GM19043 (cell line): Measurements from ENCODE around the gene PSMD5.

Experiments
- ATAC-seq: cut with Tn5 transposase; IDR thresholded peaks from one replicate; pipeline ENCODE4 v1.9.1; 2021; ENCODE audit warnings: low read depth; ENCODE audit not compliant: unreplicated experiment

Gene PSMD5

DNA sequence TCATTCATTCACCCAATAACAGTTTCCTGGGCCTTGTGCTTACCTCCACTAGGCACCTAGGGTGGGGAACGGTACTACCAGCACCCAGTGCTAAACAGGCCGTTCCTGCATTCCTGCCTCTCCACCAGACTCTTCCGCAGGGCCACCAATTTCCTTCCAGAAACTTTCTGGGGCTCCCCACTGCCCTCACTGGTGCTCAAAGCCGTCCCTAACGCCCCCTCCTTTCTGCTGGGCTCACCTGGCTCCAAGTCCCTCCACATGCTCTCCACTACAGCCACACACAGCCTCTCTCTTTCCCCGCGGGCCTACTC is 32.9 kb upstream of the PSMD5 start:
- ATAC-seq, result no peak

DNA sequence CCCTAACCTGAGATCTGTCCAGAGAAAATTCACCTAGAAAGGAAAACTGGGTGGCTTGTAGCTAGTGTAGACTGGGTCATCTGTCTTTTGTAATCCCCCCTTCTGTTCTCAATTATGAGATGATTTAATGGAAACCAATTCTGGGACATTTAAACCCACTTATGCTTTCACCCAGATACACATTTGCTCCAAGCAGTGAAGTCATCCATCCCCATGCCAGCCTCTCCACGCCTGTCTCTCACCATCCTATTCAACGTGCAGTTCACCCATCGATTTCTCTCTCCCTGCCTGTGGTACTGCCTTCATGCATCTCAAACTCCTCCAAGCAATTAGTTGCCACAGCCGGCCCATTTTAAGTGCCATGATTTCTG is 32.5 kb upstream of the PSMD5 start:
- no peak for ATAC-seq

DNA sequence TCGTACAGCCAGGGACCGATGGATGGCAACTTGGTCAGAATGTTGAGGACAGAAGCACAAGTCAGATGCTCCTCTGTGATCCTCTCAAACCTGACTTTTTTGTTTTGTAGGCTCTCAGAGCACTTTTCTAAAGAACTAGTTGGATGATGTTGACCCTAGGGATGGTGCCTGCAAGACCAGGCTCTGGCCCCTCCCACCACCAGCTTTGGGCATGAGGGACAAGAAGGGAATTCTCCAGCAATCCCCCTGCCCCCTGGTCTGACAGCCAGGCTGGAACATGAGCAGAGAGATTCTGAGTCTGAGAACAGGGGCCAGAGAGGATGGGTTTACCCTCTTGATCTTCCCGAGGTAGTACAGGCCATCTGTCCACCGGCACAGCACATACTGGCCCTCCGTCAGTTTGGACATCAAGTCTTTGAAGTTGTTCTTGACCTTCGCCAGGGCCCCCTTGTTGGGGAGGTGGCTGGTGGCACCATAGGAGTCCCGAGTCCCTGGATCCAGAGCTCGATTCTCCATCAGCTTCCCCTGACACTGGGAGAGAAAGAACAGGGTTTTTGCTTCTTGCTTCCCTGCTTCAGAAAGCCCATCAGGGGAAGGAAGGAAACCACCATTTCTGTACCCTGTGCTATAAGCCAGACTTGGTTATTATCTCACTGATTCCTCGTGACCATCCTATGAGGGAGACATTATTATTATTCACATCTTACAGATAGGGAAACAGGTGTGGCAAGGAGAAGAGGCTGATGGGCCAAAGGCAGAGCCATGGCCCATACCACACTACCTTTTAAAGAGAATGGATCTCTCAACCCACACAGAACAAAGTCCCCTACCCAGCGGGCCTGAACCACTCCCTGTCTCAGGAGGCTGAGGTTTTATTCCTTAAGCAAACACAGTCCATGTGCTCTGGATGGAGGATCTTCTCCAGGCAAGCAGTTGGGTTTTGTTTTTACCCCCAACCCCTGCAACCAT is 31.8 kb upstream of the PSMD5 start:
- no peak for ATAC-seq

DNA sequence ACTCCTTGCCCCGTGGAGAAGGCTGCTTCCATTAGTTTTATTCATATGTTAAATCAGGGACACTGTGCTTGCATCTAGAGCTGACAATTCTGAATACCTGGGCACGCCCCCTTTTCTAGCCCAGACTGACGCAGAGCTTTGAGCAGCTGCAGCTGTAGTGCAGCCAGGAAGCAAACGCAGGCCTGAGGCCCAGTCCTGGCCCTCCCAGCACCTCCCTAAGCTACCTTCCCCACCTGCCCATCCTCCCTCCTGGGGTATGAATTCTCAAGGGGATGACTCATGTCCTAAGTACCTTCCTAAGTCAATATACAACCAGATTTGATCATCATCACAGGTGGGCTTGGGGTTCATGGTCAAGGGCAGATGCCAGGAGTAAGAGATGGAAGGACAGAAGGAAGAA is 30.8 kb upstream of the PSMD5 start:
- no peak for ATAC-seq

DNA sequence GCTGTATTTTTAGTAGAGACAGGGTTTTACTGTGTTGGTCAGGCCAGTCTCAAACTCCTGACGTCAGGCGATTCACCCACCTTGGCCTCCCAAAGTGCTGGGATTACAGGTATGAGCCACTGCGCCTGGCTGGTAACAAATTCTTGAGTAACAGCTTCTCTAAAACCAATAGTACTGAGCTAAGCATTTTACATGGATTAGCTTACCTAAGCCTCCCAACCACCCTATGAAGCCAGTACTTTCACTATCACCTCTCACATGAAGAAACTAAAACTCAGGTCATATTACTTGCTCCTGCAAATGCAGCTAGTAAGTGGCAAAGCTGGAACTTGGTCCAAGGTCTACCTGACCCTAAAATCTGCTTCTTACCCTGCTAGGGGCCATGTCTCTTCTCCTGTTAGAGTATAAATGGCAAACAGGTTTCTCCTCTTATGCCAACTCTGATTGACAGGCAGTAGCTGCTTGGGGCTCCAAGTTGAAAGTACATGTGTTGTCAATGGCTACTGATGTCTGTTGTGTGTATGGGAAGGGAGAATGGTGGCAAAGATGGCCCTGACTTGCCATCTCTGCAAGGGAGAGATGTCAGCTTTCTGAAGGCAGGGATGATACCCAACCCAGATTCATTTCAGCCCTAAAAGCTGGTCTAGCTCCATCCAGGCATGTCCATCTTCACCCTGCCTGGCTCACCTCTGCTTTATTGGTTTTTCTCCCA is 30.2 kb upstream of the PSMD5 start:
- ATAC-seq, result no peak

DNA sequence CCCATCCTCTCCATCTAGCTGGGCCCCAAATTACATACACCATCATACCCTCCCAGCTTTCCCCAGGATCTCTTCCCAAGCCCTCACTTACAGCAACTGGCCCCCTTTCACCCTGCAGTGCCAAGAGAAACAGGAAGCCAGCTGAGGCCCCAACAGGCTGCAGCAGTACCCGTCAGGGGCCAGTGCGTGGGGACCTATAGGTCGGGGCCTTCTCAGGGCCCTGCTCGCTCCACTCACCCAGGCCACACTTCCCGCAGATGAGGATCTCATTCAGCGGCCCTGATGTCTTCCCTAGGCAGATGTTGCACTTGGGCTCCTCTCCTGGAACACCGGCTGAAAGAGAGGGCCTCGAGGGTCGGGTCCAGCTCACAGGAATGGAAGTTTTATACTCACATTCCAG is 27.5 kb upstream of the PSMD5 start:
- ATAC-seq, result no peak

DNA sequence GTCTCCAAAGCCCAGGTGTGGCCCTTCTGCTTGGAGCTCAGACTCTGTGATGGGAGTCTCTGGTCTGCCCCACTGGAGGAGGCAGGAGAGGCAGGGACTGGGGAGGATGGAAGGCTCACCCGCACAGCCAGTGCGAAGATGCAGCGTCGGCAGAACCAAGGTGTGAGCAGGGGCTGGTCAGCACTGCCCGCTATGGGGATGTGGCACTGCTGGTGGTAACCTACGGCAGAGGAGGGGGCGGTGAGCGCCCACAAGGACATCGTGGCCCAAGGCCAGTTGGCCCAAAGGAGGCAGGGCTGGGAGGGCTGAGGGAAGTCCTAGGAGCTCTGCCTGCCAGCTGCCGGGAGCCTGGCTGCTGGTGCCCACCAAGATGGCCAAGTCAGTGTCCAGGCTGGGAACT is 27.0 kb upstream of the PSMD5 start:
- no peak for ATAC-seq

DNA sequence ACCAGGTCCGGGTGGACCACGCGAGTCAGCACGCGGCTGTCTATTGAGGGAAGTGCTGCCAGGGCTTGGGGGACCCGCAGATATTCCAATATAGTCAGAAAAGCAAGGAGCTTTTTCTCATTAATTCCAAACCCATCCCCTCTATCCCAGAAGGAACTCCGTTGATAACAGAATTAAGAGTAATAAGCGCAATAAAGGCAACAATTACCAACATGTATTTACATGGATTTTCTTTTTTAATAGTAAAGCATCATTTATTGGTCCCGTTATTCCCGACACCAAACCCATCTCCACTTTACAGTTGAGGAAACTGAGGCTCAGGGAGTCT is 26.6 kb upstream of the PSMD5 start:
- no peak for ATAC-seq

DNA sequence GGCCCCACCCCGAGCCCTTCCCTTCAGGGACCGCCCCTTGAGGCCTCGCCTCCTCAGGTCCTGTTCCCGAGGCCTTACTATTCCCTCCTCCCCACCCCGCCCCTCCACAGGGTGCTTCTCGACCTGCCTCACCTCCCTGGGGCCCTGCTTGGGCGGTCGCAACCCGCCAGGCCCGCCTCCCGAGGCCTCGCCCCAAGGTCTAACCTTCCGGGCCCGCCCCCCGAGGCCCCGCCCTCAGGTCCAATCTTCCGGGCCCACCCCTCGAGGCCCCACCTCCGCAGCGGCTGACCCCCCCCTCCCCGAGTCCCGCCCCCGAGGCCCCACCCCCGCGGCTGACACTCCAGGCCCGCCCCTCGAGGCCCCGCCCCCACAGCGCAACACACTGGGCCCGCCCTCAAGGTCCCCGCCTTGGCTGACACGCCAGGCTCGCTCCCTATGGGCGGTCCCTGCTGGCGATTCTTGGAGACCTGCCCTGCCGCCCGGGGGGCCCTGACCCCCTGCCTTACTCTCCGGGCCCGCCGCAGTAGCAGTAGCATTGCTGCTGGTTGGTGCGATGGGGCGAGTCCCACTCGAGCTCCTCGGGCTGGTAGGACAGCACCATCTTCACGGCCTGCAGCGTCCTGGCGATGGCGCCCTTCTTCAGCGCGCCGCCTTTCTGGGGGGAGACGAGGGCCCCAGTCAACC is 26.1 kb upstream of the PSMD5 start:
- ATAC-seq, result peak; percentile 84

DNA sequence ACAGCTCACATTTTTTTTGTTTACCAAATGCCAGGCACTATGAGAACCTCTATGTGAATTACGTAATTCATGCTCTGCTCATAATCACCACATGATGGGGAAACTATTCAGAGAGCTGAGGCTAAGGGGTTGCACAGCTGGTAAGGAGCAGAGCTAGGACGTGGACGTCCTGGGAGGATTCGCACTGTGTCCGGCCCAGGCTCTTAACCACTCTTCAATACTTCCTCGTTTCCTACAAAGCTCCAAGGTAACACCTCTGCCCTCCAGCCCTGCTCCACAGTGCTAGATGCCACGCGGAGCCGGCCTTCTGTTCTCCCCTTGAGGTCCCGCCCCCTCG is 25.6 kb upstream of the PSMD5 start:
- ATAC-seq, result no peak

DNA sequence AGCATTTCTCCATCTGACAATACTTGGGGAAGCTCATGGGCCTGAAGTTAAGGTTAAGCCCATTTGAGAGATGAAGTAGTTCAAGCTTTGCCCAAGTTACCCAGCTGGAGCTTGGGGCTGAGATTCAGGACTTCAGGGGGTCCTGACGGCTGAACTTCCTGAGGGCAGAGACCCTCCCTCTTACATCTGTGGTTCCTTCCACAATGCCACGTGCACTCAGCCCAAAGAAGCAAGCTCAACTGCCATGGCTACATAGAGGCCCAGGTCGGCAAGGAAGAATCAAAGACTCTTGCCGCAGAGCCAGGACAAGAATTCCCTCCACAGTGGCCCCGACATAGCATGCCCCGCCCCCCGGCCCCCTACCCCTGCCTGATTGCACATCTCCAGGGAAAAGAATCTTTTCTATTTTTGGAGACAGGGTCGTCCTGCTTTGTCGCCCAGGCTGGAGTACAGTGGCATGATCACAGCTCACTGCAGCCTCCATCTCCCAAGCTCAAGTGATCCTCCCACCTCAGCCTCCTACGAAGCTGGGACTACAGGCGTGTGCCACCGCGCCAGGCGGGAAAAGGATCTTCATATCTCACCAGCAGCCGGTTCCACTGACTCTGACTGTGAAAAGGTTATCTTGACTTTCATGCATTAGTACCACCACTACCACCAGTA is 25.1 kb upstream of the PSMD5 start:
- no peak for ATAC-seq

DNA sequence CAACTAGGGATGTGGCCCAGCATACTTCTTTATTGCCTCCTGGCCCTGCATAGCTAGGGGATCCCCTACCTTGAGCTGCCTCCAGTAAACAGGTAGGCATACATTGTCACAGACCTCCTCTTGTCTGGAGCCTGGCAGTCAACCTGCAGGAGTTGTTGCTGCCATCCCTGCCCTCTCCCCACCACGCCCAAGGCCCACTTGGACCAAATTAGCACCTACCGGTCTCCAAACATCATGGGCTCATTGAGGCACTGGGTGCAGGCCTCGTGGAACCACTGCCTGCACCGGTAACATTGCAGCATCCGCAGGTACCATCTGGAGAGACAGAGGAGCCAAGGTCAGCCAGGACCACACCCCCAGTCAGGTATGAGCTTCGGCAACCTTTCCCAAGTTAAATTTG is 23.9 kb upstream of the PSMD5 start:
- no peak for ATAC-seq

DNA sequence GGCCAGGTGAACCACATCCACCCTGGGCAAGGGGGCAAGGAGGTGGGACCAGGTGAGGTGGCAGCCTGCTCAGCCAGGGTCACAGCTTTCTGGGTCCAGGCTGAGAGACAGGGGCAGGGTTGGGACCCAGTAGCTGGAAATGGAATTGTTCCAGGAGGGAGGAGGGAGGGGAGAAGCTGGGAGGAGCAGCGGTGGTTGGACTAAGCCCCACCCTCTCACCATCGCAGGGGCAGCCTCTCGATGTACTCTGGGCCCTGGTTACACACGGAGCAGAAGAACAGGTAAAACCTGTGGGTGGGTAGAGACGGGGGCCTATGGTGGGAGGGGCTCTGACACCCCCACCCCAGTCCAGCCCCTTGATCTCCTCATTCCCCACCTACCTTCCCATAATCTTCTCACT is 23.1 kb upstream of the PSMD5 start:
- no peak for ATAC-seq

DNA sequence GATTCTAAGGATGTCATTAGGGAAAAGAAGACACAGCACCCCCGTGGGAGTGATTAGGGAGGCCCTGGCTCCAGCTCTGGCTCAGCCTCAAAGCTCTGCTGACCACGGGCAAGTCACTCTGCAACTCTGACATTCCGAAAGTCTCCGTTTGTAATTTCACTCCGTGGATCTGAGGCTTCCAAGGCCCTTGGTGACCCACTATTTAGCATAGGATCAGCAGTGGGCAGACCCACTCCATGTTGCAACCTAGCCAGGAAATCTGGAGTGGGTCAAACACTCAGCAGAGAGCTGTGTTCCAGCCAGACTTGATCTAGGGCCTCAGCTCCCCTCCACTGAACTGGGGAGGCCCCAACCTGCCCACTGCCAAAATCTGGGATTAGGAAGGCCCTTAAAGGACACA is 22.5 kb upstream of the PSMD5 start:
- no peak for ATAC-seq

DNA sequence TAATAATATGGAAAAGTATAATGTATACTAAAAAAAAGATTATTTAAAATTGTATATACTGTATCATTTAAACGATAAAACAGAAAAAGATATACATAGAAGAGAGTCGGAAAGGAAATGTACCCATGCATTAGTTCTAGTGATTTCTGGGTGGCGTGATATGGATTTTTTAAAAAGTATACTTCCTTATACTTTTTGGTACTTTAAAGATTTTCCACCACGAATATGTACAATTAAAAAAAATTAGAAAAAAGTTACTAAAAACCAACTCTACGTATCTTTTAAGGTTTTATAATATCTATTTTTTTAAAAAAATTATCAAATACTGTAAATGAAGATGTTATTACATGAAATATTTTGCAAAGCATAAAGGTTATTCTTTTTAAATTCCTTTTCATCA is 22.0 kb upstream of the PSMD5 start:
- ATAC-seq, result no peak

DNA sequence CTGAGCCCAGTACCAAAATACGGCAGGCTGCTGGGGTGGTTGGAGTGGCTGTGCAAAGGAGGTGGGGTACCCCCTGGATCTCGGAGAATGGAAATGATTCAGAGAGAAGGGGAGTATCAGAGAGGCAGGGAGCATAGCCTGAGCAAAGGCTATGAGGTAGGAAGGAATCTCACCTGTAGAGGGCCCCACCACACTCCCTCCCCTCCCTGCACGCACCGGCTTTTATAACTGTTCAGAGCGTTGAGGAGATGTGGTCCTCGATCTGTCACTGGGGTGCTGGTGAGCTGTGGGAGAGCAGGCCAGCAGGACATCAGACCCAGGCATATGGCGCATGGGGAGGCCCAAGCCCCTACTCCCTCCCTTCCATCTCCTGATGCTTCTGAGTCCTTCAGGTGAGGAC is 21.1 kb upstream of the PSMD5 start:
- ATAC-seq, result no peak

DNA sequence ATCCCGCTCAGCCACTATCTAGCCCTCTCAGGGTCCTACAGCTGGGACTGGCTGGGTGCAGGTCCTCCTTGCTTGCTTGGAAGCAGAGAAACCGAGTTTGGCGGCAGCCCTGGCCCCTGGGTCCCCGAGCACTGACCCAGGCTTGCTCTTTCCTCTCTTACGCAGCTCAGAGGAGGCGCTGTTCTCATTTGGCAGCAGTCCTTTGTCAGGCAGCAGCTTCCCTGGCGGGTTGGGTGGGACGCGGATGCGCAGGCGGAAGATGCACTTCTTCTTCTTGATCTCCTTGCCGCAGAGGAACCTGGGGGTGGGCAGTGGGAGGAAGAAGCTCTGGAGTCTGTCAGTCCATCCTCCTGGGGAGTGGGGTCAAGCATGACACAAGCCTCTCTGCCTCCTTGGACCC is 19.7 kb upstream of the PSMD5 start:
- no peak for ATAC-seq

DNA sequence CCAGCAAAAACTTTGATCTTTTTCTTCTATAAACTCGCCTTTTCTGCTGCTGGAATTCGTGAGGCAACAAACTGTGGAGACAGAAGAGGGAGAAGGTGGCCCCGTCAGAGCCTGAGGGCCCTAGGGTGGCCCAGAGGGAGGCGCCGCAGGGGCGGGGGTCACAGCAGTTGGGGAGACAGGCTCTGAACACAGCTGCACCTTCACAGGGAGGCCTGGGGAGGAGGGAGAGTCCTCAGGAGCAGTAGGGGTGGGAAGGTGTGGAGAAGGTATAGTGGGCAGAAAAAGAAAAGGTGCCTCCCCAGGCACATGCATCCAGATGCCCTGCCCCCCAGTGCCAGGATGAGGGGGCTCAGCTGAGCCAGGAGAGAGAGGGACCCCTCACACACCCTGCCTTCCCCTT is 19.2 kb upstream of the PSMD5 start:
- no peak for ATAC-seq

DNA sequence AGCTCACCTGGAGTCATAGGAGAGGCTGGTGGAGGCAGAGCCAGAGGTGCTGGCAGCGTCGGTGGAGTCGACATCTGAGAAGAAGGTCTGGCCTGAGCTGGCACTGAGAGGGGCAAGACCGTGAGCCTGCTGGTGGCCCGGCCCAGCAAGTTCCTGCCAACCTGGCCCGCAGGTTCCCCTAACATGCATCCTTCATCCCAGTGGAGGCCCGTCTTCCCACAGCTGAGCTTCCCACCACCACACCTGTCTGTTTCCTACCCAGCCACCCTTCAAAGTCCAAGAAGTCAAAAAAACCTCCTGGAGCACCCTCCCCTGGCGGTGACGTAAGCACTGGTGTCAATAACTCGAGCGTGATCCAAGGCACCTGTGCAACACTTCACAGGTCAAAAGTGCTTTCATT is 17.4 kb upstream of the PSMD5 start:
- no peak for ATAC-seq

DNA sequence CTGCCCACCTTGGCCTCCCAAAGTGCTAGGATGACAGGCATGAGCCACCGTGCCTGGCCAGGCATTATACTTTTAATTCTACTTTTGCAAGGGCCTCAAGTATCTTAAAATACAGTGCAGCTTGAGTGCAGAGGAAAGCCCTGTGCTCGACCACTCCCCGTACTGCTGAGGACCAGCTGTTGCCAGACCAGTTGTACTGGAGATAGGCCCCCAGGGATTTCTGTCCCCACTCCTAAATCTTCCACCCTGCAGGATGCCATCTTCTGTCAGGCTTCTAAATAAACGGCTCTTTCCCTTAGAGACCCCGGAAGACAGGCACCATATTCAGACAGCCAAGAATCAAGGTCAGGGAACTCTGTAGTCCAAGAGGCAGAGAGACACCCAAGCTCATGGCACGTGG is 16.6 kb upstream of the PSMD5 start:
- no peak for ATAC-seq

DNA sequence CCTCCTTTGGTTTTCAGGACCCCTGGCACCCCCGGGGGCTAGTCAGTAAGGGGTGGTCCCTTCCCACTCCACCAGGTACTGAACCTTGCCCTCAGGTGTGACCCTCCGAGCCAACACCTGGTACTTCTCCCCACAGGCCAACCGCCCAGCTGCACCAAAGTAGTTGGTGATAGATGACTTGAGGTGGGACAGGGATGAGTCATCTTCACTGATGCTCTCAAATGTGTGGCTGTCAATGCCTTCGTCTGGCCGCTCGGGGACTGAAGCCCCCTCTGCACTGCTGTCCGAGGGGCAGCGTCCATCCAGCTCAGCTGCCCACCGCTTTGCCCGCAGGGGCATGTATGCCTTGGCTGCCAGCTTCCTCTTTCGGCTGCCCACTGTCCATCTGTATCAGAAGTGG is 15.2 kb upstream of the PSMD5 start:
- ATAC-seq, result no peak
